NCI-H2107 treated with DMSO at 0.1 percent for 48 hours (cell line): ENCODE measurements around the gene KHDRBS1.
"Not testable (repeated sequence)": the region's sequence is repeated elsewhere in the genome, so short reads cannot be mapped to it uniquely, and the experiment has no call there.

ENCODE experiments used
- DNase-seq: peaks from one replicate; lab custom pipeline; 2025; ENCODE audit not compliant: unreplicated experiment; lab: John Stamatoyannopoulos, UW

The KHDRBS1 gene, protein sequence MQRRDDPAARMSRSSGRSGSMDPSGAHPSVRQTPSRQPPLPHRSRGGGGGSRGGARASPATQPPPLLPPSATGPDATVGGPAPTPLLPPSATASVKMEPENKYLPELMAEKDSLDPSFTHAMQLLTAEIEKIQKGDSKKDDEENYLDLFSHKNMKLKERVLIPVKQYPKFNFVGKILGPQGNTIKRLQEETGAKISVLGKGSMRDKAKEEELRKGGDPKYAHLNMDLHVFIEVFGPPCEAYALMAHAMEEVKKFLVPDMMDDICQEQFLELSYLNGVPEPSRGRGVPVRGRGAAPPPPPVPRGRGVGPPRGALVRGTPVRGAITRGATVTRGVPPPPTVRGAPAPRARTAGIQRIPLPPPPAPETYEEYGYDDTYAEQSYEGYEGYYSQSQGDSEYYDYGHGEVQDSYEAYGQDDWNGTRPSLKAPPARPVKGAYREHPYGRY

DNA sequence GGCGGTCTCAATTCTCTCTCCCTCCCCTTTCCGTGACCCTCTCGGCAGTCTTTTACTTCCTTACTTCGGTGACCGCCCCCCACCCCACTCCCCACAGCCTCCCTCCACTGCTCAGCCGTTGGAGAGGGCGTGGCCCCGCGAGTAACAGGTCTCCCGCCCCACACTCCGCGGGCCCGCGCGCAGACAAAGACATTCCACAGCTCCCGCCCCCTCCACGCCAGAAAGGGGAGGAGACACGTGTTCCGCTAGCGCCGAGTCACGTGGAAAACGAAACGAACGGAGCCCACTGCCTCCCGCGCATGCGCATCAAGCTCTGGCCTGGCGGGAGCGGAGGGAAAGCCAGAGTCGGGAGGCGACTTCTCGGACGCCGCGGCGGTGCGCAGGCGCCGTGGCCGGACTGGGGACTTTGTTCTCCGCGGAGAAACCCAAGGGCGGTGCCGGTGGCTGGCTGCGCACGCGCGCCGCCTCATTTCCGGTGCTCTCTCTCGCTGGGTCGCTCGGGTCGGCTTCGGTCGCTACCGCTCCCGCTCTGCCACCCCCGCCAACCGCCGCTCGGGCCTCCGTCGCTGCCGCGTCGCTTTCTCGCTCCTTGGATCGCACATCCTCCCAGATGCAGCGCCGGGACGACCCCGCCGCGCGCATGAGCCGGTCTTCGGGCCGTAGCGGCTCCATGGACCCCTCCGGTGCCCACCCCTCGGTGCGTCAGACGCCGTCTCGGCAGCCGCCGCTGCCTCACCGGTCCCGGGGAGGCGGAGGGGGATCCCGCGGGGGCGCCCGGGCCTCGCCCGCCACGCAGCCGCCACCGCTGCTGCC, at the start of gene KHDRBS1:
KHDRBS1 (plus strand) TSS at position 483 of the 813 bp plus-strand sequence; CDS start at position 611, 128 bp downstream.
- DNase-seq, result peak; percentile 98

DNA sequence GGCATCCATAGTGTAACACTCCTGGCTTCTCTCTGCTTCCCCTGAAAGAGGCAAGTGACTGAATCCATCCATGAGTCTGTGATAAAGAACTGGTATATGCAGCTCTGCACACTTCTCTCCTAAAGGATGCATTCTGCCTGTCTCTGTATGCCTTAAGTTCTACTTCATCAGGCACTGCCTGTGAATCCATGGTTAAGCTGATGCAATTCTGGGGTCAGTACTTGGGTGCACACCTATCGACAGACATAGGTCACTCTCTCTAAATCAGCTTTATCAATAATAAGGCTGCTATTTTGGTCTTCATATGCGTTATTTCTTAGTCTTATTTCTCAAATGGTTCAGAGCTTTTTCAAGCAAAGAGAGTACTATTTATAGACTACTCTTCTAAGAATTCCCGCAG, 42.8 kb upstream of the KHDRBS1 start:
- DNase-seq, result no peak

DNA sequence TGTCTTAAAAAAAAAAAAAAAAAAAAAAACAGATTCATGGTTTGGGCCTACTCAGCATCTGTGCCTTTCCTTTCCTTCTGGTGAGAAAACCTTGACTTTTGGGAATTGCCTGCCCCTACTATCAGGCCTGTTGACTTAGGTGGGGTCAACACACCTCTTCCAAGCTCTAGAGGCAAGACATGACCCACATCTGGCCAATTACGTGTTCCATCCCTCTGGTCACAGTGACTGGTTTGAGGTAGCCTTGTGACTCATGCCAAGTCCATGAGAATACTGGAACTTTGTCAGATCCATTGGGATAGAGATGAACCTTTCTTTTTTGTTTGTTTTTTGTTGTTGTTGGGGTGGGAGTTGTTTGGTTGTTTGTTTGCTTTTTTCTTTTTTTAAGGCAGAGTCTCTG, 37.3 kb upstream of the KHDRBS1 start:
- no peak for DNase-seq

DNA sequence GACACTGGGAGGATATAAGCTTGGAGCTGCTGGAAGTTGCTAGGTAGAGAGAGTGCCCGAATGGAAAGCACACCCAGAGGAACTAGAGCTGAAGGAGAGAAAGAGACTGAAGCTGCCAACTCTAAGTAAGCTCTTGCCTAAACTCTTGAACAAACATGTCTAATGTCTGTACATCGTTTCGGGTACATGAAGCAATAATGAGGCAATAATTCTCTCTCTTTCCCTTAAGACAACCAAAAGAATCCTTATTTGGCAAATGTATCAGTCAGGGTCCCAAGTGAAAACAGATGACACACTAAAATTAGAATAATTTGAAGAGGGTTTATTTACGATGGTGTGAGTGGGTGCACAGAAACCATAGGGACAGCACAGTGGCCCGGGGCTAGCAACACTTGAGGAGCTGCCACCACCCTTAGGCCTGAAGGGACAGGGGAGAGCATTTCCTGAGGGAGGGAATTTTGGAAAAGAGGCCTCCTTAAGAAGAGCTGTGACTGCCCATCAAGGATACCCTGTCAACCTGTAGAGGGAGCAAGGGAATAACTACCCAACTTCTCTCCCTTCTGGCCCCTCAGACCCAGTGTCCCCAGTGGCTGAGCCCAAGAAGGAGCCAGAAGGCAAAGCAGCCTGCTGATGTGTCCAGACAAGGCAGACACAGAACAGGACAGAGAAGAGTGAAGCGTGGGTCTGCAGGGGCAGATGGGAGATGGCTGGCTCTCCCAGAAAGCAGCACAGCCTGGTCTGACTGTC, 36.1 kb upstream of the KHDRBS1 start:
- DNase-seq, result no peak

DNA sequence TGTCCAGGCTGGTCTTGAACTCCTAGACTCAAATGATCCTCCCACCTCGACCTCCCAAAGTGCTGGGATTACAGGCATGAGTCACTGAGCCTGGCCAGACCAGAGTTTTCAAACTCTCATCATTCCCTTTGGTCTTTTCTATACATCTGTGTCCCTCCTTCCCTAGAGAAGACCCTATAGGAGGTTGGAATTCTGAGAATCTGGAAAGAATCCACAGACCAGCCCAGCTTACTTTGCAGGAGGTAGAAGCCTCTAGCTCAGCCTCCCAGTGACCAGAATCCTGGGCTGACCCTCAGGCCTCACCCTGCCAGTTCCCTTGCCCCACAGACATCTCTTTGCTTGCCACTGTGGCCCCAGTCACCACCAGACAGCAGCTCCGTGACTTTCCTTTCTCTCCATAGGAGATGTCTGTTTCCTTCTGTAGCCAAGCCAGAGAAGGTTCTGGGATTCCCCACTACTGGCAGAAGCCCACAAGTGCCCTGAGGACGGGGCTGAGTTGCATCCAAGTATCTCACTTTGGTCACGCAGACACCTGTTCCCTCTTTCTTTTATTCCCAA, 34.7 kb upstream of the KHDRBS1 start:
- DNase-seq, result no peak

DNA sequence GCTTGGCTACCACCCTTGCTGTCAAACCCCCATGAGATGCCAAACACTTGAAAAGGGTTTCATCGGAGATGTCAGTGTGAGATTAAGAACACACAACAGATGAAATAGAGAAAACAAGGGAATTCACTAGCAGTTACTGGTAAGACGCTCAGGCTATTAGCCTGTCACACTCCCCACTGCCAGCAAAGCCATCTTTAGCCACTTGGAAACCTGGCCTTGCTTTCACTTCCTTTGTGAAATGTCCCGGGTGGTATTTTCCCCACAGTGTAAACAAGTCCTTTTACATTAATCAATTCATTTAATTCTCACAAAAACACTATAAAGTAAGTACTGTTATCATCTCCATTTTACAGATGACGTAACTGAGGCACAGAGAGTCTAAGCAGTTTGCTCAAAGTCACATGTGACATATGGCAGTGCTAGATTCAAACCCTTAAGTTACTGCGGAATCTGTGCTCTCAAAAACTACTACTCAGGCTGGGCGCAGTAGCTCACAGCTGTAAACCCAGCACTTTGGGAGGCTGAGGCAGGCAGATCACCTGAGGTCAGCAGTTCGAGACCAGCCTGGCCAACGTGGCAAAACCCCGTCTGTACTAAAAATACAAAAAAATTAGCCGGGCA, 32.7 kb upstream of the KHDRBS1 start:
- DNase-seq, result no peak

DNA sequence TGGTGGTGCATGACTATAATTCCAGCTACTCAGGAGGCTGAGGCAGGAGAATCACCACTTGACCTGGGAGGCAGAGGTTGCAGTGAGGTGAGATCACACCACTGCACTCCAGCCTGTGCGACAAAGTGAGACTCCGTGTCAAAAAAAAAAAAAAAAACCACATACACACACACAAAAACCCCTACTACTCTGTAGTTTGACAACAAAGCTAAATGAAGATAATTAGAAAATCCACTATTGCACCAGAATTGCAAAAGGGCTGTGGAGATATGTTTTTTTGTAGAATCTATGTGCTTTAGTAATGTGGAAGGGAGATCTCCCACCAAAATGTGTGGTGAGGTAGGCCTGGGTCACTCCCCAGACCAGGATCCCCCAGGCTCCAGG, 32.2 kb upstream of the KHDRBS1 start:
- DNase-seq, result no peak

DNA sequence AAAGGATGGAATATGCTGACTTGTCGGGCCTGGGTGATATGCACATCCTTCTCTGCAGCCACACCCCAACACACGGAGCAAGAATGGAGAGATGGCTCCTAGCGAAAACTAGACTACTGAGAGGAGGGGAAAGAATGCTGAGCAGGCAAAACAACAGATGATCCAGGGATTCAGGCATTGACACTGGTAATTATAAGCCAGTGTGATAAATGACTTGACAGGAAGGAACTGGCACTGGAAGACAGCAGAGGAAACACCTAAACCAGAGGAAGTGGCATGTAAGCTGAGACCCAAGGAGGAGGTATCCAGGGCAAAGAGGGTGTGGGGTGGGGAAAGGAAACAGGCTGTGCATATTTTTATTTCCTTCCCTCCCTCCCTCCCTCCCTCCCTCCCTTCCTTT, 31.7 kb upstream of the KHDRBS1 start:
- no peak for DNase-seq

DNA sequence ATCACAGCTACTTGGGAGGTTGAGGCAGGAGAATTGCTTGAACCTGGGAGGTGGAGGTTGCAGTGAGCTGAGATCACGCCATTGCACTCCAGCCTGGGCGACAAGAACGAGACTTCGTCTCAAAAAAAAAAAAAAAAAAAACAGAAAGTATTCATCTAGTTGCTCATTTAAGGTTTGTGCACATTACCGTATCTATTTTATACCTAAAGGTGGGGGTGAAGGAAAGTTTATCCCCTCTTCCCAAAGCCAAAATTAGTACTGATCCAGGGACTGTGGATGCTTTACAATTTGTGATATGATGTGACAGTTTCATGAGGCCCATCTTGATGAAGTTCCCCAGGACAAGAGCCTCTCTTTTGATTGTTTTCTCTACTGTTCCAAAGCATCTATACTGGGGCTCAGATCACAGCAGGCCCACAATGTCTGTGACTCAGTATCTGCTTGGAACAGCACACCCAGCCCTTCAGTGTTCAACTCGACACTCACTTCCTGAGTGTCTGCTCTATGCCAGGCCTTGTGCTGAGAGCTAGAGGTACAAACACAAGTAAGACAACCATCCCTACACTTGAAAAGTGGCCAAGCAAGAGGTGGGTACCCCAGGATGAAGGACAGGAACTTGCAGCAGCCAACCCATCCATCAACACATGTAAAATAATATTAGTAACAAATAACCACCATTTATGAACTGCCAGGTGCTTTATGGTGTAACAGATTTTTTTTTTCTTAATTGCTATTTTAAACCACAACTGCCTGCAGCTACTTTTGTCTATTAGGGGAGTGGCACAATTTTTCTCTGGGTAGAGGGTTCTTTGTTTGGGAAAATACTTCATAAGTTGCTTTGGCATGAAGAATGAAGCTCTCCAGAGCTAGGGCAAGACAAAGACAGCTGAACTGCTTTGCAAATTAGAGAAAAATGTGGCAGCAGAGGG, 29.0 kb upstream of the KHDRBS1 start:
- peak; percentile 84 for DNase-seq

DNA sequence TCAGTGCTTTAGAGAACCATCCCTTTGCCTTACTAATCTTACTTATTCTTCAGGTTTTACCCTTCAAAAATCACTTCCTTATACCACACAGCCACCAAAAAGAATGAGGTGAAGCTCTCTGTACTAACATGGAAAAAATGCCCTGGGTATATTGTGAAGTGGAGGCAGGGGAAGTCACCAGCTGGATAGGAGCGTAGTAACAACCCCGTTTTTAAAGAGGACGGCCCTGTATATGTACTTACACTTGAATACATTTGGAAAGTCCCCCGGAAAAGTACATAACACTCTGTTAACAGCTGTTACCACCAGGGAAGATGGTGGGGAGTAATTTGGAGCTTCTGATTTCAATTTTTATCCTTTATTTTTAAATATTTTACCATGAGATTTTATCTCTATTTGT, 28.2 kb upstream of the KHDRBS1 start:
- peak; percentile 82 for DNase-seq

DNA sequence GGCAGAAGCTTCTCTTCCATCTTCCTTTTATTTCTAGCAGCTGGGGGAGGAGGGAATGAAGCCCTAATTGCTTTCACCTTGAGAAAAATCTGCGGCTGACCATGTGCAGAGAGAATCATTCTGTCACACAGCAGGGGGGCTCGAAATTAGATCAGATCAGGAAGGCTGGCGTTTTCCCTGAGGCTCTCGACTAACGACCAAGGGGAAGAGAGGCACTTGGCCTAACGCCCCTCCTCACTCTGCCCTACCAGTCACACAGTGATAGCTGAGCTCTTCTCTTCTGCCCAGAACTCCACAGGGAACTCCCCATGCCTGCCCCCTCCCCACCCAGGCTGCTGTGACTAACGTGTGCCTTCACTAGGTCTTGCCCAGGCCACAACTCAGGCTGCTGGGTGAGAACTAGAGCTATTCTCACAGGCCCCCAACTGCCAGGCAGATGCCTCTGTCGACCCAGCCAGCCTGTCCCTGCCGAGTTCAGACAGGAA, 26.5 kb upstream of the KHDRBS1 start:
- DNase-seq, result peak; percentile 48

DNA sequence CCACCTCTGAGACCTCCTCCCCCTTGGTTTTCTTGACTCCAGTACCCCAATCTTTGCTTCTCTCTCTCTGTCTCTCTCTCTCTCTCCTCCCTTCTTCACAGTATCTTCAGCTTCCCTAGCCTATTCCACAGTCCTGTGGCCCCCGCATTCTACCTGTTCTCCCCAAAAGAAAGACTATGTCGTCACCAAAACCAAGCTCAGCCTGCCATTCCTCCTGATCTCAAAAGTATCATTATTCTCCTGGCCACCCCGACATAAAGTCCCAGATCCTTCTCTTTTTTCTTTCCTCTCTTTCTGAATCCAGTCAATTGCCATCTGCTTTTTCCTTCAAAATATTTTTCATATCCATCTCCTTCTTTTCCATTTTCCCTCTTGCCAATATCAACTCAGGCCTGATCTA, 23.7 kb upstream of the KHDRBS1 start:
- DNase-seq, result no peak

DNA sequence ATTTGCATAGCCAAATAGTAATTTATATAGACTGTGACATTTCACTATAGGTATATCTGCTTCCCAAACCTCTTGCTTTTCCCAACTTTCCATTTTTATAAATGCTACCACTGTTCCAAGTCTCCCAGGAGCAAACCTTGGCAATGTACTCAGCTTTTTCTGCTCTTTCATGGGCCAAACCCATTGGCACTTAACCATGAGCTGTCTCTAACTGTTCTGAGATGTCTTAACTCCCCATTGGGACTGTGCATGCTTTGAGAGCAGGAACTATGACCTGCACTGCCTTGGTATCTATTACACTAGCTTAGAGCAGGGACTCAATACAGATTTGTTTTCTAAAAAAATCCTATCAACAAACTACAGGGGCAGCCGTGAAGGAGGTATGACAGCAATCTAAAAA, 22.5 kb upstream of the KHDRBS1 start:
- DNase-seq, result no peak

DNA sequence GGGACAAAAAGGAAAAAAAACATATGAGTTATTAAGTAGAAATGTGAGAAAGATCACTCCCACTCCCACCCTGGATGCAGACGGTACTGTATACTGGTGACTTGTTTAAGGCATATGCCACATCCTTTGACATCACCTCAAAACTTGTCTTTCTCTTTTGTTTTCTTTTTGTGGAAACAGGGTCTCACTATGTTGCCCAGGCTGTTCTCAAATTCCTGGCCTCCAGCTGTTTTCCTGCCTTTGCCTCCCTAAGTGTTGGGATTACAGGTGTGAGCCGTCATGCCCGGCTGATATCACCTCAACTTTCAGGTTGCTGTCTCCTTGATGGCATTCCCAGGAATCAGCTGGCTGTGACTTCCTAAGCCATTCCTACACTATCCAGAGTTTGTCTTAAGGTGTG, 18.4 kb upstream of the KHDRBS1 start:
- no peak for DNase-seq

DNA sequence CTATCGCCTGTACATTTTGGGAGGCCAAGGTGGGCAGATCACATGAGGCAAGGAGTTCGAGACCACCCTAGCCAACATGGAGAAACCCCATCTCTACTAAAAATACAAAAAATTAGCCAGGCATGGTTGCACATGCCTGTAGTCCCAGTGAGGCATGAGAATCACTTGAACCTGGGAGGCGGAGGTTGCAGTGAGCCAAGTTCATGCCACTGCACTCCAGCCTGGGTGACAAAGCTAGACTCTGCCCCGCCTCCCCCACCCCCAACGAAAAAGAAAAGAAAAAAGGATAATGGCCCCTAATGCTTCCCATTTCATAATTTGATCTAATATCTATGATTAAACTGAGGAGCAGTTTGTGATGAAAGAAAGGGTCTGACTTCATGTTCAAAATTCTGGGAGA, 17.5 kb upstream of the KHDRBS1 start:
- DNase-seq, result not testable (repeated sequence)

DNA sequence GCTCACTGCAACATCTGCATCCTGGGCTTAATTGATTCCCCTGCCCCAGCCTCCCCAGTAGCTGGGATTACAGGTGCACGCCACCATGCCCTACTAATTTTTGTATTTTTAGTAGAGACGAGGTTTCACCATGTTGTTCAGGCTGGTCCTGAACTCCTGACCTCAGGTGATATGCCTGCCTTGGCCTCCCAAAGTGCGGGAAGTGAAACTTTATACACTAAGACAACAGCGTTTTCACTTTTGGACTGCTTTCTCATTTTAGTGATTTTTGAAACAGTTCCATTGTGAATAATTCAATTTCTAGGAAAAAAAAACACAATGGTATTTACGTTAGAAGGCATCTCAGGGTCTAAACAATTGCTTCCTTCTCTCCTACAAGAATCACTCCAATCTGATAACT, 11.8 kb upstream of the KHDRBS1 start:
- no peak for DNase-seq

DNA sequence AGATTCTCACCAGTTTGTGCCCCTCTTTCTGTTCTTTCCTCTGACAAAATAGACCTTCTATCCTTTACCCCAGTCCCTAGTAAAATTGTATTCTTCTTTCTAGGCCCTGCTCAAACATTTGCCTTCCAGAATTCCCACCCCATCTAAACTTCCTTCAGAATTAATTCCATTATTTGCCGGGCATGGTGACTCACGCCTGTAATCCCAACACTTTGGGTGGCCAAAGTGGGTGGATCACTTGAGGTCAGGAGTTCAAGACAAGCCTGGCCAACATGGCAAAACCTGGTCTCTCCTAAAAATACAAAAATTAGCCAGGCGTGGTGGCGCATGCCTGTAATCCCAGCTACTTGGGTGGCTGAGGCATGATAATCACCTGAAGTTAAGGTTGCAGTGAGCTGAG, 11.4 kb upstream of the KHDRBS1 start:
- DNase-seq, result not testable (repeated sequence)

DNA sequence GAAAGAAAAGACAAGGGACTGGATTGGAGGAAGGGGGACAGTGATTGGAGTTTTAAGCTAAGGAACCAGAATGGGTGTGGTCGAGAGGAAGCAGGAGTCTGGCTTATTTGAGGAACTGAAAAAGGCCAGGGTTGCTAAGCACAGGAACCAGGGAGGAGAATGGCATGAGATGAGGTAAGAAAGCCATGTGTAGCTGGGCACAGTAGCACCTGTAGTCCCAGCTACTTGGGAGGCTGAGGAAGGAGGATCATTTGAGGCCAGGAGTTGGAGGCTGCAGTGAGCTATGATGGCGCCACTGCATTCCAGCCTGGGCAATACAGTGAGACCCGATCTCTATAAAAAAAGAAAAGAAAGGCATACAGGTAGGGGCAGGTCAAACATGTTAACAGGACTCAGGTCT, 8.1 kb upstream of the KHDRBS1 start:
- DNase-seq, result no peak

DNA sequence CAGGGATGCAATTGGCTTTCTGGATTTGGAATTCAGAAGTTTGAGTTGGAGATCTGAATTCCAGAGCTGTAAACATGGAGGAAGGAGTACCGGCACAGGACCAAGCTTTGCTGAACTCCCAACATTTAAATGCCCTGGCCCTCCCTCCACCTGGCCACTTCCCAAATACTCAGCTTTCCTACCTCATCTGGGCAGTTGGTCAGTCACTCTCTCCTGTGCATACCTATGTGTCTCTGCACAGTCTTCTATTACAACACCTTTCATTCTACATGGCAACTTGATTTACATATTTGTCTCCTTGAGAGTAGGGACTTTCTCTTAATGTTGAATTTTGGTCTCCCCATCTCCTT, 6.1 kb upstream of the KHDRBS1 start:
- no peak for DNase-seq

DNA sequence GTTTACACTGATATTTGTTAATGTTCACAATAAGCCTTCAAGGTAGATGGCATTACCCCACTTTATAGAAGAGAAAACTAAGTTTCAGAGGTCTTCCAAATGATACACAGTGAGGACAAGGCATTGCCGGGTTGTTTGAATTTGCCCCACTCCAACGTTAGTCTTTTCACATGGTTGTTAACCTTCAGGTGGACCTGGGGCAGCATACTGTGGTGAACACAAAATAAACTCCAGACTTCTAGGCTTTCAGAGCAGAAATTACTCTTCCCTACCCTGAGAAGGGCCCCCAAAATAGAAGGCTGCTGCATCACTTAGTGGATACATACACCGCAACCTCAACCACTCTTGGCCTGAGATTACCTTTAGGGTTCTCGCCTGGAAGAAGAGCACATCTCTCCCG, 3.4 kb upstream of the KHDRBS1 start:
- no peak for DNase-seq
